GM23338 (cell line): ENCODE results near the gene IQGAP1. TPM values are rescaled to one million over a fixed set of nuclear protein-coding genes. Genes with fewer than 3 reads are reported as not detected.

Experiments
- ATAC-seq: fragments of 200-7000 bp; cut with Tn5 transposase; 3 replicates; pipeline ENCODE4 v1.9.1; 2020
- DNase-seq: peaks from one replicate; pipeline ENCODE4 v3.0.0-alpha.2; 2015; ENCODE audit warnings: low spot score
- H2AFZ ChIP-seq: fragments of 200-600 bp; sonication (generic); 2 replicates; pipeline ENCODE4 v1.8.0; 2016; ENCODE audit warnings: antibody characterized with exemption, mild to moderate bottlenecking, moderate library complexity
- H3F3A ChIP-seq: fragments of 200-600 bp; sonication (generic); replicated peaks from 2 replicates; pipeline ENCODE4 v1.8.0; 2017; ENCODE audit warnings: antibody characterized with exemption, mixed run types, low read depth
- H3K27ac ChIP-seq: fragments of 200-600 bp; sonication (generic); 2 replicates; pipeline ENCODE4 v1.6.1; 2016; ENCODE audit warnings: low read depth
- H3K27me3 ChIP-seq: fragments of 200-600 bp; sonication (generic); 2 replicates; pipeline ENCODE4 v1.8.0; 2016; ENCODE audit warnings: mild to moderate bottlenecking, mixed run types, moderate library complexity; ENCODE audit not compliant: insufficient read depth
- H3K36me3 ChIP-seq: fragments of 200-600 bp; sonication (generic); 2 replicates; pipeline ENCODE4 v1.8.0; 2016; ENCODE audit warnings: mild to moderate bottlenecking; ENCODE audit not compliant: insufficient read depth
- H3K4me1 ChIP-seq: fragments of 200-600 bp; sonication (generic); 2 replicates; pipeline ENCODE4 v1.8.0; 2016; ENCODE audit warnings: mild to moderate bottlenecking, moderate library complexity; ENCODE audit not compliant: insufficient read depth
- H3K4me2 ChIP-seq: fragments of 200-600 bp; sonication (generic); 2 replicates; pipeline ENCODE4 v1.7.1; 2017; ENCODE audit warnings: mixed run types
- H3K4me3 ChIP-seq: fragments of 200-600 bp; sonication (generic); 2 replicates; pipeline ENCODE4 v1.6.1; 2016; ENCODE audit warnings: mixed run types
- H3K79me2 ChIP-seq: fragments of 200-600 bp; sonication (generic); replicated peaks from 2 replicates; pipeline ENCODE4 v1.8.0; 2017; ENCODE audit warnings: mild to moderate bottlenecking; ENCODE audit not compliant: insufficient read depth
- H3K9me2 ChIP-seq: fragments of 200-600 bp; sonication (generic); 2 replicates; pipeline ENCODE4 v1.8.0; 2017; ENCODE audit not compliant: insufficient read depth
- H4K20me1 ChIP-seq: fragments of 200-600 bp; sonication (generic); replicated peaks from 2 replicates; pipeline ENCODE4 v1.8.0; 2017; ENCODE audit warnings: mild to moderate bottlenecking; ENCODE audit not compliant: insufficient read depth
- H3K27ac Mint-ChIP-seq: 2 replicates; pipeline ENCODE4 v1.8.0; 2020; ENCODE audit warnings: inconsistent platforms, mild to moderate bottlenecking, moderate library complexity, mixed read lengths
- H3K27me3 Mint-ChIP-seq: 3 replicates; pipeline ENCODE4 v1.8.0; 2022; ENCODE audit warnings: low read depth, mild to moderate bottlenecking, moderate library complexity, mixed read lengths, inconsistent platforms; ENCODE audit not compliant: insufficient read depth, poor library complexity
- H3K36me3 Mint-ChIP-seq: 3 replicates; pipeline ENCODE4 v1.8.0; 2021; ENCODE audit warnings: low read depth, mild to moderate bottlenecking, inconsistent platforms, moderate library complexity, mixed read lengths
- H3K4me1 Mint-ChIP-seq: 3 replicates; pipeline ENCODE4 v1.8.0; 2020; ENCODE audit warnings: mild to moderate bottlenecking, inconsistent platforms, mixed read lengths
- H3K4me3 Mint-ChIP-seq: 3 replicates; pipeline ENCODE4 v1.8.0; 2021; ENCODE audit warnings: moderate library complexity, mild to moderate bottlenecking, inconsistent platforms, mixed read lengths
- H3K9me3 Mint-ChIP-seq: 3 replicates; pipeline ENCODE4 v1.8.0; 2020; ENCODE audit warnings: moderate library complexity, mild to moderate bottlenecking, inconsistent platforms, mixed read lengths
- CREB1 ChIP-seq: fragments of 250-450 bp; sonication (Bioruptor Pico); IDR thresholded peaks from 2 replicates; pipeline ENCODE4 v1.5.0; 2020; ENCODE audit warnings: low read depth, mild to moderate bottlenecking, moderate library complexity
- CTCF ChIP-seq, 2 experiments: fragments of 200-600 bp in 1 of 2; sonication (generic) in 1 of 2; conservative IDR thresholded peaks; 2 replicates each; pipeline versions ENCODE4 v1.5.1 to v1.6.1; 2016 to 2017; ENCODE audit warnings: antibody characterized with exemption in 2 of 2, low read depth in 2 of 2, mild to moderate bottlenecking in 2 of 2, moderate library complexity in 1 of 2
- ETS1 ChIP-seq: IDR thresholded peaks from 2 replicates; pipeline ENCODE4 v1.6.1; 2016; ENCODE audit warnings: antibody characterized with exemption
- EZH2 ChIP-seq: fragments of 200-600 bp; sonication (generic); IDR thresholded peaks from one replicate; pipeline ENCODE4 v1.8.0; 2017; ENCODE audit warnings: antibody characterized with exemption, mild to moderate bottlenecking, low read depth; ENCODE audit not compliant: unreplicated experiment
- EZH2phosphoT487 ChIP-seq: fragments of 200-600 bp; sonication (generic); IDR thresholded peaks from one replicate; pipeline ENCODE4 v1.8.1; 2018; ENCODE audit warnings: antibody characterized with exemption; ENCODE audit not compliant: unreplicated experiment
- JUNB ChIP-seq: IDR thresholded peaks from one replicate; pipeline ENCODE4 v1.6.1; 2016; ENCODE audit warnings: antibody characterized with exemption; ENCODE audit not compliant: unreplicated experiment
- NANOG ChIP-seq: IDR thresholded peaks from 2 replicates; pipeline ENCODE4 v1.6.1; 2016; ENCODE audit warnings: antibody characterized with exemption, borderline replicate concordance
- POLR2AphosphoS5 ChIP-seq: IDR thresholded peaks from 2 replicates; pipeline ENCODE4 v1.6.1; 2016; ENCODE audit warnings: antibody characterized with exemption, low read depth
- REST ChIP-seq: IDR thresholded peaks from one replicate; pipeline ENCODE4 v1.6.1; 2018; ENCODE audit warnings: antibody characterized with exemption; ENCODE audit not compliant: unreplicated experiment
- STAT1 ChIP-seq: IDR thresholded peaks from one replicate; pipeline ENCODE4 v1.6.1; 2016; ENCODE audit warnings: antibody characterized with exemption; ENCODE audit not compliant: unreplicated experiment
- ZNF114 ChIP-seq: fragments of 250-450 bp; sonication (Bioruptor Pico); IDR thresholded peaks from 2 replicates; pipeline ENCODE4 v1.5.0; 2020; ENCODE audit warnings: mild to moderate bottlenecking, moderate library complexity
- ZNF331 ChIP-seq: fragments of 250-450 bp; sonication (Bioruptor Pico); IDR thresholded peaks from 2 replicates; pipeline ENCODE4 v1.5.0; 2020; ENCODE audit warnings: low read depth, mild to moderate bottlenecking, moderate library complexity
- ZNF462 ChIP-seq: fragments of 250-450 bp; sonication (Bioruptor Pico); IDR thresholded peaks from 2 replicates; pipeline ENCODE4 v1.5.0; 2020; ENCODE audit warnings: mild to moderate bottlenecking, moderate library complexity
- polyA plus RNA-seq: library from polyadenylated mRNA; unstranded; fragments of >200 nt; fragmentation: Nextera tagmentation; extraction: Ambion mirVana; gene quantifications from 2 replicates; pipeline ENCODE4 v1.2.1, GENCODE V29; 2016
- total RNA-seq: library from RNA; depleted of rRNA; stranded (reverse); fragments of >200 nt; shearing (Covaris generic); gene quantifications from 2 replicates; pipeline ENCODE4 v1.2.3, GENCODE V29; 2014

Gene IQGAP1
- total and polyA plus RNA-seq, 2 experiments from 2014 or later = 92.7 to 159 TPM

GRCh38 chr15:90531147-90531546 lies 143.1 kb downstream of the IQGAP1 start:
- no peak for ATAC-seq
- Histone ChIP-seq H3K4me2 (peak overlapping the region; percentile 95), H3K27me3 (peaks cover 51% of the 10 kb centered on the region), H3K27ac (no peak overlapping the region), H3K9me2 (peaks cover 4% of the 10 kb centered on the region; the same call in 1 of the 2 replicates), H2AFZ (no peak overlapping the region), H3F3A (peaks cover 3% of the 10 kb centered on the region; the same call in 1 of the 2 replicates), H4K20me1 (peaks cover 8% of the 10 kb centered on the region; the same call in 1 of the 2 replicates), H3K4me3 (peak overlapping the region; percentile 79), H3K36me3 (no peaks in the 10 kb centered on the region), H3K79me2 (no peaks in the 10 kb centered on the region), H3K4me1 (no peaks in the 10 kb centered on the region)
- peaks cover 7% of the 10 kb centered on the region for H3K4me1 Mint-ChIP-seq
- peak overlapping the region; percentile 80 for H3K4me3 Mint-ChIP-seq
- H3K36me3 Mint-ChIP-seq = no peaks in the 10 kb centered on the region; the same call in 2 of the 3 replicates
- H3K27ac Mint-ChIP-seq = no peak overlapping the region
- peaks cover 32% of the 10 kb centered on the region for H3K27me3 Mint-ChIP-seq
- no peak for DNase-seq
- H3K9me3 Mint-ChIP-seq = 0 out of 3 replicates have a peak, but pooled peaks cover 3% of the 10 kb centered on the region
- TF ChIP-seq JUNB (no peak), NANOG (no peak), ZNF331 (CRISPR knock-in tag) (no peak), CREB1 (CRISPR knock-in tag) (no peak), CTCF (conservative IDR thresholded peaks at IDR 0.05; ENCODE audit: low read depth in 2 of 2) (no peak), ZNF462 (no peak), REST (no peak), EZH2phosphoT487 (no peak), ETS1 (no peak), EZH2 (no peak), POLR2AphosphoS5 (no peak), STAT1 (no peak), ZNF114 (CRISPR knock-in tag) (no peak)
